Transverse colon (tissue), 4 donors: ENCODE measurements around the gene IL17RE.

Experiments
- CTCF ChIP-seq, 5 experiments: fragments of 200-600 bp in 3 of 5; fragments of 450-650 bp in 2 of 5; sonication (generic) in 3 of 5; IDR thresholded peaks; 1 replicate in 2 of 5; 2 replicates in 3 of 5; pipeline ENCODE4 v1.5.1; 2016 to 2017; ENCODE audit warnings: antibody characterized with exemption in 5 of 5, inconsistent platforms in 3 of 5, mild to moderate bottlenecking in 2 of 5, moderate library complexity in 1 of 5
- EP300 ChIP-seq: sonication (generic); formaldehyde crosslinking; IDR thresholded peaks from one replicate; pipeline ENCODE4 v1.6.1; 2017; ENCODE audit warnings: antibody characterized with exemption, low read depth
- POLR2A ChIP-seq: fragments of 450-650 bp; IDR thresholded peaks from one replicate; pipeline ENCODE4 v1.6.1; 2016; ENCODE audit warnings: antibody characterized with exemption, mild to moderate bottlenecking, moderate library complexity
- POLR2AphosphoS5 ChIP-seq, 3 donors: sonication (generic); formaldehyde crosslinking; IDR thresholded peaks; one replicate each; pipeline ENCODE4 v1.6.1; 2016; ENCODE audit warnings: antibody characterized with exemption in 3 of 3

DNA sequence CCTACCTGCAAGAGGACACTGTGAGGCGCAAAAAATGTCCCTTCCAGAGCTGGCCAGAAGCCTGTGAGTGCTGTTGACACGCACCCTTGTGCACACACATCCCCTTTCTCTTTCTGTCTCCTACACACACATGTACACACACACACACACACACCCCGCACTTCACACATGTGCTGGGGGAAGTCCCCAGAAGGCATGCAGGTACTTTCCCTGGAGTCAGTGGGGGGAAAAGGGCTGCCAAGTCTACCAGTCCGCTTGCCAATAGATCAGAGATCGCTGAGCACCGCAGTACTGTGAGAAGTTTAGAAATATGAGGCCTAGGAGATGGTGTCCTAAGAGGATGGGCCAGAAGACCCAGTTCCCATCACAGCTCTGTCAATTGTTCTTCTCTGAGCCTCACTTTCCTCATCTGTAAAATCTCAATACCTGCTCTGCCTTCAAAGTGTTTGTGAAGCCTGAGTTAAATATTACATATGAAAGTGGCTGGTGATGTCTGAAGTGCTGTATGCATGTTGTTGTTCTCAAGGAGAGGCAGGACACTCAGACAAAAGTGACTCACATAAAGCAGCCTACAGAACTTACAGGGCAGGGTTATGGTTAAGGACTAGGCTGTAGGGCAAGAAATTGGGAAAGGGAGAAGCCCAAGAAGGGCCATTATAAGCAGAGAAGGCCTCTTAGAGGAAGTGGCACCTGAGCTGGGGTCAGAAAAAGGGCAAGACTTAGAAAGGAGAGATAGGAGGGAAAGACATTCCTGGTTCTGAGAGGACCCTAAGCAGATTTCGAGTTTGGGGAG is 6.8 kb downstream of the IL17RE start:
- TF ChIP-seq CTCF (IDR thresholded peaks at IDR 0.05) (no peak), POLR2A (no peak), EP300 (no peak), POLR2AphosphoS5 (IDR thresholded peaks at IDR 0.05) (no peak)
